AG09309 (cell line): ENCODE data around the gene CD63.

ENCODE experiments used
- DNase-seq: peaks from one replicate; pipeline ENCODE4 v3.0.0-alpha.2; 2010; ENCODE audit warnings: low read depth
- H3K4me3 ChIP-seq: 2 replicates; pipeline ENCODE4 v1.5.1; 2011; ENCODE audit warnings: mild to moderate bottlenecking, low read depth, low read length, moderate library complexity; ENCODE audit not compliant: control insufficient read depth
- CTCF ChIP-seq: IDR thresholded peaks from 2 replicates; pipeline ENCODE4 v1.5.1; 2011; ENCODE audit warnings: mild to moderate bottlenecking, low read depth, low read length, inconsistent platforms; ENCODE audit not compliant: insufficient read depth, control insufficient read depth; ENCODE audit errors: missing control alignments

Gene CD63

GRCh38 chr12:55733858-55734257, 5.0 kb upstream of the CD63 start:
- no peak for DNase-seq
- no peak for TF ChIP-seq CTCF
- no peak overlapping the region for H3K4me3 ChIP-seq

- H3K4me3 ChIP-seq: no peak overlapping the region
- TF ChIP-seq CTCF: no peak
- no peak for DNase-seq
Measured at GRCh38 chr12:55733021-55733555, 4.3 kb upstream of the CD63 start.

- no peak for TF ChIP-seq CTCF
- no peak overlapping the region for H3K4me3 ChIP-seq
- DNase-seq: no peak
Measured at GRCh38 chr12:55732288-55732687, 3.5 kb upstream of the CD63 start.

- DNase-seq: no peak
- TF ChIP-seq CTCF: peak; percentile 8
- H3K4me3 ChIP-seq: peak overlapping the region; percentile 93
Measured at GRCh38 chr12:55729819-55730818, 1.3 kb upstream of the CD63 start.

GRCh38 chr12:55728186-55728938, 447 bp downstream of the CD63 start:
- DNase-seq: no peak
- no peak for TF ChIP-seq CTCF
- peak overlapping the region; percentile 93 for H3K4me3 ChIP-seq

- DNase-seq: no peak
- no peak for TF ChIP-seq CTCF
Measured at GRCh38 chr12:55727643-55728185, 1.1 kb downstream of the CD63 start.

More at GRCh38 chr12:55727643-55728185, 1.1 kb downstream of the CD63 start:
- H3K4me3 ChIP-seq: peak overlapping the region; percentile 93
